ENCODE results near the gene TTC34.

GRCh38 chr1:2628191-2628932 lies 173.1 kb downstream of the TTC34 start:
- no peak for TF ChIP-seq CTCF (optimal IDR thresholded peaks at IDR 0.05 in 1 of 3, IDR thresholded peaks at IDR 0.05 in 1 of 3, conservative IDR thresholded peaks at IDR 0.05 in 1 of 3; ENCODE audit: extremely low read depth in 1 of 3, insufficient read depth in 2 of 3, low read length in 3 of 3)
- TF ChIP-seq EZH2 (IDR thresholded peaks at IDR 0.05; ENCODE audit: low read length) = no peak
